C4-2B (cell line): ENCODE results near the gene KYNU.
"Not testable (repeated sequence)": the region's sequence is repeated elsewhere in the genome, so short reads cannot be mapped to it uniquely, and the experiment has no call there.

Experiments used
- H3K27ac ChIP-seq: fragments of 450-650 bp; 2 replicates; pipeline ENCODE4 v1.5.1; 2017
- CTCF ChIP-seq: fragments of 450-650 bp; conservative IDR thresholded peaks from 2 replicates; pipeline ENCODE4 v1.5.1; 2017; ENCODE audit warnings: mild to moderate bottlenecking
- ZFX ChIP-seq: fragments of 450-650 bp; IDR thresholded peaks from 2 replicates; pipeline ENCODE4 v1.6.1; 2017

KYNU gene

DNA sequence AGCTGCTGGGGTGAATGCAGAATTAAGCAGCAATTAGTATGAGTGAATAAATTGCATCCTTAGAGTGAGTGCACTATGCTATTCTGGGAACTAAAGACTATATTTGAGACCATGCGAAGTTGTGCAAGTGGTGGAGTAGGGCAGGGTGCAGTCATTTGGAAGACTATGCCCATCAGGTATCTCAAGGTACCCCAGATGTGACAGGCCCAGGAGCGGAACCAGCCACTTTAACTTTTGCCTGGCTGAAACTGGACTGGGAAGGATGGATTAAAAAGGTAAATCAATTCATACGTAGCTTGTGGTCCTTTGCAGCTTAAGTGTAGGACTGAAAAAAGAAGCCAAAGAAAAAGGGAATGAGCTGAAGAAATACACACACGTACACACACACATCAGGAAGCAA lies 1.7 kb downstream of the KYNU start:
- no peak overlapping the region for H3K27ac ChIP-seq
- TF ChIP-seq CTCF (no peak), ZFX (no peak)

- TF ChIP-seq CTCF (no peak), ZFX (no peak)
- no peak overlapping the region for H3K27ac ChIP-seq
These were observed 2.8 kb downstream of the KYNU start for GRCh38 chr2:142880279-142880678.

GRCh38 chr2:142881619-142882018 lies 4.2 kb downstream of the KYNU start:
- TF ChIP-seq CTCF (no peak), ZFX (no peak)
- no peak overlapping the region for H3K27ac ChIP-seq

- H3K27ac ChIP-seq: not testable (repeated sequence)
These were observed 5.0 kb downstream of the KYNU start for GRCh38 chr2:142882500-142882899.

GRCh38 chr2:142883526-142883925 lies 6.1 kb downstream of the KYNU start:
- no peak overlapping the region for H3K27ac ChIP-seq
- TF ChIP-seq CTCF (no peak), ZFX (no peak)

DNA sequence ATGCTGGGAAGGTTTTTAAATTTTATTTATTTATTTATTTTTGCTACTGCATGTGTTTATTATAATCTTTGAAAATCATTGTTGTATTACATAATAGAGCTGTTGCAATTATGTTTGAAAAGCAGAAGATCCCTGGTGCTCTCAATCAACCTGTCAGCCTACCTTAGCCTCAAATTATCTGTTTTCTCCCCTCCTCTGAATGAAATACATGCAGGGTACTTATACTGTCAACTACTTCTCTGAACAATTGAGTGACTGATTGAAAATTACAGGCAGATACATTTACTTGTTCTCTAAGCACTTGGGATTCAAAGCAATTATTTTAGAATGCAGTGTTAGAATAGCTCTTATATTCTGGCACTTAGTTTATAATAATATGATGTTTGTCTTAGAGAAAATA lies 8.1 kb downstream of the KYNU start:
- TF ChIP-seq CTCF (no peak), ZFX (no peak)
- H3K27ac ChIP-seq: no peak overlapping the region

GRCh38 chr2:142892715-142893114 lies 15.3 kb downstream of the KYNU start:
- TF ChIP-seq ZFX (no peak), CTCF (no peak)
- no peak overlapping the region for H3K27ac ChIP-seq

- no peak for TF ChIP-seq CTCF
- TF ChIP-seq ZFX: no peak
- no peak overlapping the region for H3K27ac ChIP-seq
These were observed 15.8 kb downstream of the KYNU start for GRCh38 chr2:142893241-142893640.
